Neural progenitor cell (in vitro differentiated cells): ENCODE measurements around the gene ANKS1B.

Source experiments
- CTCF ChIP-seq: fragments of 200-600 bp; sonication (generic); IDR thresholded peaks from 2 replicates; pipeline ENCODE4 v1.5.1; 2017; ENCODE audit warnings: antibody characterized with exemption, mild to moderate bottlenecking
- EZH2phosphoT487 ChIP-seq: fragments of 200-600 bp; sonication (generic); IDR thresholded peaks from 2 replicates; pipeline ENCODE4 v1.6.1; 2017; ENCODE audit warnings: antibody characterized with exemption

DNA sequence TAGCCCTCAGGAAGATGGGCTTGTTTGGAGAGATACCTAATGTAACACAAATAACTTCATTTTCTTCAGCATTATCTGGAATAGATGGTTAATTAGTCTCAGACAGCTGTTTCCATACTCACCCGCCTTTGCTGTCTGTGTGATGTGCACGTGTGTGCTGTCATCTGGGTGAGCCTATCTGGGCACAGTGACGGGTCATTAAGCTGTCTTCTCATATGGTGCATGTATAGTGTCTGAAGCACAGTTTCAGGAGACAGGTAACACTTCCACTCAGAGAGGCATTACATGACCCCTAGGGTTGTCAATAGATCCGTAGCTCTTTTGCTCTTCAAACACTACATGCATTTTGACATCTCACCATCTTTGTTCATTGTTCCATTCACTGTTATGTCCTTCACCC, 846.3 kb downstream of the ANKS1B start:
- no peak for TF ChIP-seq EZH2phosphoT487
- no peak for TF ChIP-seq CTCF
